H1 (cell line): ENCODE measurements around the gene AMN. TPM values are rescaled to one million over a fixed set of nuclear protein-coding genes. Genes with fewer than 3 reads are reported as not detected.
A peak's percentile ranks its signal among the peaks of the same experiment; 100 is the strongest.

Experiments used
- CTCF ChIA-PET: fragments of 300-600 bp; sonication (Branson Sonifier 250); formaldehyde crosslinking; loops from one replicate; lab custom pipeline; 2021; ENCODE audit not compliant: partially characterized antibody; lab: Charles Lee
- POLR2A ChIA-PET: fragments of 300-600 bp; sonication (Branson Sonifier 250); formaldehyde crosslinking; loops from one replicate; lab custom pipeline; 2021; ENCODE audit warnings: inconsistent platforms; ENCODE audit not compliant: partially characterized antibody; lab: Charles Lee
- DNase-seq, 2 experiments: peaks; one replicate each; pipeline versions ENCODE4 v3.0.0 to v3.0.0-alpha.2; 2010 to 2022; ENCODE audit warnings: low spot score in 2 of 2, low read depth in 1 of 2, mixed read lengths in 1 of 2
- FAIRE-seq: peaks from 2 replicates; lab custom pipeline; 2011; peaks lifted over from hg19 to GRCh38; lab: Jason Lieb, UNC
- H2AFZ ChIP-seq: 2 replicates; pipeline ENCODE4 v1.8.1; 2012; ENCODE audit warnings: low read length, inconsistent platforms
- H2AK5ac ChIP-seq: 2 replicates; pipeline ENCODE4 v1.6.1; 2013; ENCODE audit warnings: low read depth, low read length
- H2BK120ac ChIP-seq: replicated peaks from 2 replicates; pipeline ENCODE3; 2013; ENCODE audit warnings: low read depth, low read length, inconsistent platforms
- H2BK12ac ChIP-seq: 2 replicates; pipeline ENCODE4 v1.6.1; 2013; ENCODE audit warnings: low read depth, low read length
- H2BK15ac ChIP-seq: 2 replicates; pipeline ENCODE4 v1.6.1; 2013; ENCODE audit warnings: low read length
- H2BK20ac ChIP-seq: 2 replicates; pipeline ENCODE4 v1.6.1; 2013; ENCODE audit warnings: low read length
- H2BK5ac ChIP-seq: 2 replicates; pipeline ENCODE4 v1.6.1; 2013; ENCODE audit warnings: low read depth, low read length
- H3K14ac ChIP-seq: 2 replicates; pipeline ENCODE4 v1.6.1; 2013; ENCODE audit warnings: inconsistent platforms; ENCODE audit not compliant: insufficient read length
- H3K18ac ChIP-seq: 2 replicates; pipeline ENCODE4 v1.6.1; 2013; ENCODE audit warnings: low read length; ENCODE audit errors: extremely low read depth
- H3K23ac ChIP-seq: 2 replicates; pipeline ENCODE4 v1.6.1; 2013; ENCODE audit warnings: inconsistent platforms; ENCODE audit not compliant: insufficient read length
- H3K23me2 ChIP-seq: 2 replicates; pipeline ENCODE4 v1.6.1; 2013; ENCODE audit warnings: low read depth, low read length
- H3K27ac ChIP-seq: 2 replicates; pipeline ENCODE4 v1.6.1; 2011; ENCODE audit warnings: low read depth, low read length, inconsistent platforms
- H3K27me3 ChIP-seq, 4 experiments: replicated peaks in 1 of 4; 1 replicate in 1 of 4; 2 replicates in 3 of 4; pipeline versions ENCODE4 v1.6.1 to v1.8.1; 2011 to 2013; ENCODE audit warnings: low read length in 3 of 4, mild to moderate bottlenecking in 3 of 4, inconsistent platforms in 2 of 4, mixed read lengths in 2 of 4, moderate library complexity in 1 of 4; ENCODE audit not compliant: control insufficient read depth in 3 of 4, insufficient read depth in 3 of 4; ENCODE audit errors: extremely low read depth in 1 of 4
- H3K36me3 ChIP-seq, 4 experiments: 2 replicates each; pipeline versions ENCODE4 v1.6.1 to v1.8.1; 2011 to 2013; ENCODE audit warnings: mild to moderate bottlenecking in 4 of 4, low read length in 3 of 4, moderate library complexity in 2 of 4, control low read depth in 1 of 4, inconsistent platforms in 1 of 4; ENCODE audit not compliant: insufficient read depth in 4 of 4, control insufficient read depth in 2 of 4
- H3K4ac ChIP-seq: replicated peaks from 2 replicates; pipeline ENCODE3; 2013; ENCODE audit warnings: low read length, low read depth, mixed read lengths, inconsistent platforms; ENCODE audit not compliant: insufficient read length
- H3K4me1 ChIP-seq, 4 experiments: replicated peaks in 1 of 4; 1 replicate in 1 of 4; 2 replicates in 3 of 4; pipeline versions ENCODE4 v1.6.1 to v1.8.1; 2011 to 2013; ENCODE audit warnings: low read length in 3 of 4, inconsistent platforms in 2 of 4, mixed read lengths in 1 of 4; ENCODE audit not compliant: insufficient read depth in 4 of 4, control insufficient read depth in 3 of 4
- H3K4me2 ChIP-seq, 2 experiments: 2 replicates each; pipeline versions ENCODE4 v1.6.1 to v1.8.1; 2011 to 2013; ENCODE audit warnings: low read depth in 2 of 2, low read length in 2 of 2, control low read depth in 1 of 2, inconsistent platforms in 1 of 2, mild to moderate bottlenecking in 1 of 2; ENCODE audit not compliant: insufficient read depth in 1 of 2
- H3K4me3 ChIP-seq, 4 experiments: fragments of 200-600, 300-600 bp in 1 of 4; sonication (generic), shearing (Covaris generic), sonication (Bioruptor Twin) in 1 of 4; 2 replicates each; pipeline versions ENCODE4 v1.5.1 to v1.8.1; 2011 to 2016; ENCODE audit warnings: low read length in 4 of 4, low read depth in 3 of 4, control low read depth in 2 of 4, inconsistent platforms in 2 of 4, mild to moderate bottlenecking in 2 of 4, mixed read lengths in 1 of 4, moderate library complexity in 1 of 4; ENCODE audit not compliant: insufficient read depth in 2 of 4; ENCODE audit errors: extremely low read depth in 1 of 4
- H3K56ac ChIP-seq: replicated peaks from 2 replicates; pipeline ENCODE3; 2013; ENCODE audit warnings: low read depth, mild to moderate bottlenecking, mixed read lengths, low read length, inconsistent platforms; ENCODE audit not compliant: insufficient read length
- H3K79me1 ChIP-seq: 2 replicates; pipeline ENCODE4 v1.6.1; 2013; ENCODE audit warnings: low read depth, low read length, control low read depth
- H3K79me2 ChIP-seq, 2 experiments: 2 replicates each; pipeline versions ENCODE4 v1.6.1 to v1.8.1; 2012 to 2013; ENCODE audit warnings: low read length in 2 of 2, mild to moderate bottlenecking in 2 of 2, inconsistent platforms in 1 of 2; ENCODE audit not compliant: insufficient read depth in 2 of 2, control insufficient read depth in 1 of 2
- H3K9ac ChIP-seq, 4 experiments: replicated peaks in 1 of 4; 1 replicate in 1 of 4; 2 replicates in 3 of 4; pipeline versions ENCODE4 v1.6.1 to v1.8.1; 2011 to 2013; ENCODE audit warnings: low read depth in 3 of 4, low read length in 3 of 4, control low read depth in 2 of 4, mild to moderate bottlenecking in 2 of 4, moderate library complexity in 2 of 4, inconsistent platforms in 1 of 4; ENCODE audit errors: extremely low read depth in 1 of 4
- H3K9me3 ChIP-seq, 2 experiments: 2 replicates each; pipeline versions ENCODE4 v1.6.1 to v1.8.1; 2012 to 2013; ENCODE audit warnings: mild to moderate bottlenecking in 2 of 2, moderate library complexity in 2 of 2, control low read depth in 1 of 2, inconsistent platforms in 1 of 2, low read depth in 1 of 2, low read length in 1 of 2, mixed read lengths in 1 of 2; ENCODE audit not compliant: insufficient read depth in 2 of 2
- H4K20me1 ChIP-seq, 2 experiments: replicated peaks in 1 of 2; 2 replicates each; pipeline versions ENCODE3 to v1.8.1; 2011 to 2013; ENCODE audit warnings: inconsistent platforms in 2 of 2, low read length in 2 of 2, mild to moderate bottlenecking in 1 of 2; ENCODE audit not compliant: insufficient read depth in 2 of 2, control insufficient read depth in 1 of 2
- H4K5ac ChIP-seq: 2 replicates; pipeline ENCODE4 v1.6.1; 2013; ENCODE audit warnings: low read length, low read depth, mixed read lengths, inconsistent platforms; ENCODE audit not compliant: insufficient read length
- H4K8ac ChIP-seq: 2 replicates; pipeline ENCODE4 v1.8.0; 2013; ENCODE audit warnings: mild to moderate bottlenecking, moderate library complexity, low read length, inconsistent platforms; ENCODE audit not compliant: insufficient read depth; ENCODE audit errors: extremely low read depth
- H4K91ac ChIP-seq: replicated peaks from 2 replicates; pipeline ENCODE3; 2013; ENCODE audit warnings: low read length, mixed read lengths, inconsistent platforms; ENCODE audit not compliant: insufficient read length
- CHD1 ChIP-seq: IDR thresholded peaks from 2 replicates; pipeline ENCODE4 v1.6.1; 2012; ENCODE audit warnings: low read depth, low read length, improper control_type of control experiment
- WGBS, 2 experiments: shearing (Covaris generic) in 1 of 2; methylation state at CpG; one replicate each; pipeline versions ENCODE4 v1.1.6 to v1.1.7; 2013 to 2015; ENCODE audit warnings: low lambda C conversion rate in 2 of 2, mixed read lengths in 2 of 2, inconsistent platforms in 1 of 2, low coverage in 1 of 2, missing lambda C conversion rate in 1 of 2; ENCODE audit not compliant: insufficient replicate concordance in 2 of 2, insufficient coverage in 1 of 2, insufficient read length in 1 of 2; ENCODE audit errors: extremely low coverage in 1 of 2, missing lambda C conversion rate in 1 of 2; 5-methylcytosine and 5-hydroxymethylcytosine counted together
- polyA plus RNA-seq, 7 experiments: library from polyadenylated mRNA; depleted of rRNA in 3 of 7; stranded (reverse) in 5 of 7; unstranded in 2 of 7; fragments of >200 nt in 5 of 7; fragments of 200-250 nt in 2 of 7; gene quantifications; 1 replicate in 5 of 7; 2 replicates in 1 of 7; 4 replicates in 1 of 7; pipeline versions ENCODE4 v1.2.1 to v1.2.3, GENCODE V29; 2011 to 2013; ENCODE audit warnings: missing spikeins in 2 of 7, mixed read lengths in 2 of 7
- total RNA-seq: library from RNA; stranded (reverse); fragmentation: NEBNext Ultra II Directional; extraction: Animal tissue kit (Norgen Biotek cat#: 25700); gene quantifications from 2 replicates; pipeline ENCODE4 v1.2.1, GENCODE V29; 2021
- TF ChIP-seq, protein P1 (sequence below): IDR thresholded peaks from 2 replicates; pipeline ENCODE4 v1.6.1; 2012; ENCODE audit warnings: inconsistent platforms

The AMN gene
- total and polyA plus RNA-seq, 2 of the 8 experiments (the other 6 are each of a cell fraction or from before 2014, with no cell fraction given), result 0.77 to 1.5 TPM

DNA sequence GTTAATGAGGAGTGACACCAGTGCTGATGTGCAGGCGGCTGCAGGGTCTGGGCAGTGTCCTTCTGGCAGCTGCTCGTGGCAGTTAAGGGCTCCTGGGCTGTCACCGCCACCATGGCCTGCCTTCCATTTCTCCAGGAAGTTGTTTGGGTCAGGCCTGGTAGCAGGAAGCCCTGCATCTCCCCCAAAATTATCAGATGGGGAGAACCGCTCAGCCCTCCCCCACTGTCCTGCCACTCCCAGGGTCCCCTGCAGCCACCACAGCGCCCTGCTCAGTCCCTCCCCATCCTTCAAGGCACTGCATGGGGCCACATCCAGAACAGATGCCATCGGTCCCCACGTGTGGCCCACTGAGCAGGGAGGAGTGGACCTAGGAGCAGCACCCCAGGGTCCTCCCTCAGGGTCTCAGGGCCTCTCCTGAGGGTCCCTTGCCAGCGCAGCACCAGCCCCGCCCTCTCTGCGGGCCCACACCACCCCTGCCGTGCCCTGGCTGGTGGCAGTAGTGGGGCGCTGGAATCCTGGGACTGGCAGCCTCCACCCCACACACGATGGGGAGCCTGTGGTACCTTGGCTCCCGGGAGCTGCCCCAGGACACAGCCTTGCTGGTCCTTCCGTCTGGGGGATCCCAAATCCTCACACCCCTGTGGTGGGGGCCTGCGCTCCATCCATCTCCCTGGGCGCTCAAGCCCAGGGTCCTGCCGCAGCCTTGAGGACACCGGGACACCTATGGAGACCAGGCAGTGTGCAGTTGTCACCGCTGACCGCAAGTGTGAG lies 10.3 kb upstream of the AMN start:
- POLR2A ChIA-PET, result interaction anchor here (0.6 to 1.4 kb wide), 2 partner anchors 12 to 13 kb away, joined by 3 read pairs; no protein-coding TSS in a partner anchor
- Histone ChIP-seq H3K23me2 (no peaks in the 10 kb centered on the region), H4K20me1 (no peaks in the 10 kb centered on the region), H3K4me3 (no peak overlapping the region), H2AK5ac (no peak overlapping the region), H4K8ac (no peak overlapping the region), H2BK12ac (no peak overlapping the region), H3K27me3 (no peaks in the 10 kb centered on the region), H2BK5ac (no peak overlapping the region), H2AFZ (no peak overlapping the region), H3K14ac (no peak overlapping the region), H3K23ac (no peak overlapping the region), H3K9me3 (peaks cover 0 to 5% of the 10 kb centered on the region in 2 experiments; a peak in 2 of 4 replicates), H4K5ac (no peak overlapping the region), H3K79me2 (no peaks in the 10 kb centered on the region), H3K9ac (no peak overlapping the region), H3K4ac (no peak overlapping the region), H2BK20ac (no peak overlapping the region), H3K56ac (no peak overlapping the region), H4K91ac (no peak overlapping the region), H2BK120ac (no peak overlapping the region), H3K27ac (no peak overlapping the region), H3K79me1 (no peaks in the 10 kb centered on the region), H3K18ac (peak overlapping the region; percentile 19; the same call in 1 of the 2 replicates), H3K4me1 (no peaks in the 10 kb centered on the region; a peak in 1 of 7 replicates), H3K4me2 (no peak overlapping the region), H2BK15ac (no peak overlapping the region), H3K36me3 (peaks cover 0 to 5% (median 0%) of the 10 kb centered on the region in 4 experiments; a peak in 1 of 8 replicates)
- DNase-seq (no peak), FAIRE-seq (no peak)
- 89% methylated on average over 19 of the region's 21 CpGs; no CpG with 5 or more reads in 1 of the 2 experiments for WGBS, 2 experiments
- CTCF ChIA-PET, result interaction anchor here (0.6 to 2.3 kb wide), 6 partner anchors 12 to 456 kb away, joined by 3 to 6 read pairs (median 4); no protein-coding TSS in a partner anchor
- TF ChIP-seq, protein P1, sequence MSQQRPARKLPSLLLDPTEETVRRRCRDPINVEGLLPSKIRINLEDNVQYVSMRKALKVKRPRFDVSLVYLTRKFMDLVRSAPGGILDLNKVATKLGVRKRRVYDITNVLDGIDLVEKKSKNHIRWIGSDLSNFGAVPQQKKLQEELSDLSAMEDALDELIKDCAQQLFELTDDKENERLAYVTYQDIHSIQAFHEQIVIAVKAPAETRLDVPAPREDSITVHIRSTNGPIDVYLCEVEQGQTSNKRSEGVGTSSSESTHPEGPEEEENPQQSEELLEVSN, result no peak
- TF ChIP-seq CHD1, result no peak
